Fibroblast of lung (primary cell): ENCODE results near the gene RBBP4.

Experiments
- CTCF ChIP-seq, 2 donors: IDR thresholded peaks in 1 of 2; conservative IDR thresholded peaks in 1 of 2; 1 replicate in 1 of 2; 2 replicates in 1 of 2; pipeline ENCODE4 v1.5.1; 2011 to 2012; ENCODE audit warnings: low read length in 2 of 2, control low read depth in 1 of 2, inconsistent platforms in 1 of 2, low read depth in 1 of 2, mild to moderate bottlenecking in 1 of 2
- EZH2 ChIP-seq: IDR thresholded peaks from 2 replicates; pipeline ENCODE4 v1.5.1; 2012; ENCODE audit warnings: low read length, control low read depth, mild to moderate bottlenecking; ENCODE audit errors: missing control alignments

DNA sequence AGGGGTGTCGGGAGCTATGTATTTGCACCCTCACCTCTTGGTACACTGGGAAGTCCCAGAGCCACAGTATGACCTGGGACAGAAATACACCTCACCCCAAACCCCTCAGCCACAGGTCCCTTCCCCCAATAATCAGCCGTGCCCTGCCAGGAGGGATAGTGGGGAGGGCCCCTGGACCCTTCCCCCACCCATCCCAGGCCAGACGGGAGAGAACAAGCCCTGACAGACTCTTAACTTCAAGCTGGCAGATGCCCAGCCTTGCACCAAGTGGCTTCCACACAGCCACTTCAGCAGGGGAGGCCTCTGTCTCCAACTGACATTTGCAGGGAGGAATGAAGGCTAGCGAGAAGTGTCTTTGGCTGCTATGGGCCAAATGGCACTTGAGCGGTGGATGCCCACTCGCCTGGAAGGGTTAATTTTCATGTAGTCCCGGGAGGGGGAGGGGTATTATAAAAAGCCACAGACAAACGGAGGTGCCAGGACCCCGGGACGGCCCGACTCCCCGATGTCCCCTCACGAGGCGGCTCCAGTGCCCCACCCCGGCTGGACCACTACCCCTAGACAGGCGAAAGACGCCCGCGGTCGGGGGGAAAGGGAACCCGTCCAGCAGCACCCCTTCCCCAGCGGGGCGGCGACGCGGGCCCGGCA, 51.1 kb downstream of the RBBP4 start:
- TF ChIP-seq CTCF (conservative IDR thresholded peaks at IDR 0.05 in 1 of 2, IDR thresholded peaks at IDR 0.05 in 1 of 2; ENCODE audit: low read depth in 1 of 2, low read length in 2 of 2), result no peak
- no peak for TF ChIP-seq EZH2
